GM21526 (cell line): ENCODE measurements around the gene XPA.
"Not testable (repeated sequence)": the region's sequence is repeated elsewhere in the genome, so short reads cannot be mapped to it uniquely, and the experiment has no call there.

Experiments
- ATAC-seq: cut with Tn5 transposase; IDR thresholded peaks from one replicate; pipeline ENCODE4 v1.9.1; 2021; ENCODE audit warnings: moderate library complexity; ENCODE audit not compliant: unreplicated experiment, low FRiP score

Gene XPA

GRCh38 chr9:97696803-97697601 is at the start of gene XPA:
Gene XPA, minus strand, starts transcription at chr9:97697340. Its CDS starts 48 bp downstream, at chr9:97697292.
- peak; percentile 94 for ATAC-seq

- no peak for ATAC-seq
Measured at GRCh38 chr9:97744710-97745708, 47.9 kb upstream of the XPA start.

- not testable (repeated sequence) for ATAC-seq
Measured at GRCh38 chr9:97744025-97744424, 46.9 kb upstream of the XPA start.

- ATAC-seq: no peak
Measured at GRCh38 chr9:97742545-97742944, 45.4 kb upstream of the XPA start.

GRCh38 chr9:97741947-97742346 is 44.8 kb upstream of the XPA start:
- ATAC-seq: no peak

- ATAC-seq: no peak
Measured at GRCh38 chr9:97740848-97741821, 44.0 kb upstream of the XPA start.

GRCh38 chr9:97737429-97737828 is 40.3 kb upstream of the XPA start:
- ATAC-seq: no peak

- no peak for ATAC-seq
Measured at GRCh38 chr9:97735070-97735600, 38.0 kb upstream of the XPA start.

- ATAC-seq: no peak
Measured at GRCh38 chr9:97726716-97727115, 29.6 kb upstream of the XPA start.

GRCh38 chr9:97723819-97724218 is 26.7 kb upstream of the XPA start:
- ATAC-seq: no peak

GRCh38 chr9:97722331-97722730 is 25.2 kb upstream of the XPA start:
- ATAC-seq: no peak

GRCh38 chr9:97721396-97721795 is 24.3 kb upstream of the XPA start:
- no peak for ATAC-seq

GRCh38 chr9:97717866-97718265 is 20.7 kb upstream of the XPA start:
- ATAC-seq: no peak

- ATAC-seq: no peak
Measured at GRCh38 chr9:97714435-97714834, 17.3 kb upstream of the XPA start.

- ATAC-seq: no peak
Measured at GRCh38 chr9:97711223-97711626, 14.1 kb upstream of the XPA start.

- ATAC-seq: peak; percentile 71
Measured at GRCh38 chr9:97710356-97711222, 13.4 kb upstream of the XPA start.

- no peak for ATAC-seq
Measured at GRCh38 chr9:97706246-97706645, 9.1 kb upstream of the XPA start.

GRCh38 chr9:97705354-97705950 is 8.3 kb upstream of the XPA start:
- ATAC-seq: no peak

GRCh38 chr9:97704851-97705250 is 7.7 kb upstream of the XPA start:
- no peak for ATAC-seq
